NCI-H2029 treated with DMSO at 0.1 percent for 48 hours (cell line): Measurements from ENCODE around the gene DBN1.
"Not testable (repeated sequence)": the region's sequence is repeated elsewhere in the genome, so short reads cannot be mapped to it uniquely, and the experiment has no call there.

ENCODE experiments used
- DNase-seq: peaks from one replicate; lab custom pipeline; 2025; lab: John Stamatoyannopoulos, UW

The DBN1 gene

DNA sequence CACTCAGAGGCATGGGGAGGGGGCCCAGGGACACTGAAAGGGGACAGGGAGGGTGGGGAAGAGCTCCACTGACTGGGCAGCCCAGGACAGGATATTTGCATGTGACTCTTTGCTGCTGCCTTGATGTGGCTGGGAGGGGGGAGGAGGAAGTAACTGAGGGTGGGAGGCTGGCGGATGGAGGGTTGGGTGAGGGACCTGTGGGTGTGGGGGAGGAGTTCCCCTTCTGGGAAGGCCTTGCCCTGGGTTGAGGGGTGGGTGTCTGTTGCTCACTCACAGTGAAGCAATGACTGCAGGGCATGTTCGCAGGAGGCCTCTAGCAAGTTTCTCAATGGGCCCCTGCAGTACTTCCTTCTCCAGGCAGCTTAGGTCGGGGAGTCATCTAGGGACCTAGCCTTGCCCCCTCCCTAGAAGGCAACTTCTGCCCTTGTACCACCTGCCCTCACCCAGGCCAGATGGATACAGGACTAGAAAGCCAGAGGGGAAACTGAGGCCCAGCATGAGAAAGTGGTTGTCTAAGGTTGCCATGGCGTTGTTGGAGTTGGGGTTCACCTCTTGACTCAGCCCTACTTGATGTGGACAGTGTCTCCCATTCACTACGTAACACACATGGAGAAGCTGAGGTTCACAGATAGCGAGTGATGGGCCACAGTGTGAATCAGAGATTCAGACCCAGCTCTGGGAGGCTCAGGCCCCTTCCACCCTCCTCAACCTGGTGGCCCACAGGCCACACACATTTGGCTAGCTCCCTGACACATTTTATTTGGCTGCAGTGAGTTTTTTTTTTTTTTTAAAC, 44.0 kb downstream of the DBN1 start:
- no peak for DNase-seq

DNA sequence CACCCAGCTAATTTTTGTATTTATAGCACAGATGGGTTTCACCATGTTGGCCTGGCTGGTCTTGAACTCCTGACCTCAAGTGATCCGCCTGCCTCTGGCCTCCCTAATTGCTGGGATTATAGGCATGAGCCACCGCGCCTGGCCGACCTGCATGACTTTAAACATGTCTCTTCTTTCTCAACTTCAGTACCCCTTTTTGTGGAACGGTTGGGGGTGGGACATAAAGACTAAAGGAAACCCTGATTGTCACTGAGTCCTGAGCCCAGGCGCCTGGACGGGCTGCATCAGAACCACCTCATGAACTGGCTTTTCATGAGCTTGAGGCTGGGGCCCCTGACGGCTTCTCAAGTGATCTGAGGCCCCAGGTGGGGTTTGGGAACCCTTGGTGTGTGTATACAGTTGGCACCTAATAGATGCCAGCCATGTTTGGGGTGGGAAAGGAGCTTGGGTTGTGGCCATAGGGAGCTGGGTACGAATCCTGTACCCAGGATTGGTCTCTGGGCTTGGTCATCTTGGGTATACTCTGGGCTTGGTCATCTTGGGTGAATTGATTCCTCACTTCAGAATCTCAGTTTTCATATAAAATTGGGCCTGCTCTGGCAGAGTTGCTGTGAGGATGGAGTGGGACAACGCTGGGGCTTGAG, 44.7 kb downstream of the DBN1 start:
- no peak for DNase-seq

DNA sequence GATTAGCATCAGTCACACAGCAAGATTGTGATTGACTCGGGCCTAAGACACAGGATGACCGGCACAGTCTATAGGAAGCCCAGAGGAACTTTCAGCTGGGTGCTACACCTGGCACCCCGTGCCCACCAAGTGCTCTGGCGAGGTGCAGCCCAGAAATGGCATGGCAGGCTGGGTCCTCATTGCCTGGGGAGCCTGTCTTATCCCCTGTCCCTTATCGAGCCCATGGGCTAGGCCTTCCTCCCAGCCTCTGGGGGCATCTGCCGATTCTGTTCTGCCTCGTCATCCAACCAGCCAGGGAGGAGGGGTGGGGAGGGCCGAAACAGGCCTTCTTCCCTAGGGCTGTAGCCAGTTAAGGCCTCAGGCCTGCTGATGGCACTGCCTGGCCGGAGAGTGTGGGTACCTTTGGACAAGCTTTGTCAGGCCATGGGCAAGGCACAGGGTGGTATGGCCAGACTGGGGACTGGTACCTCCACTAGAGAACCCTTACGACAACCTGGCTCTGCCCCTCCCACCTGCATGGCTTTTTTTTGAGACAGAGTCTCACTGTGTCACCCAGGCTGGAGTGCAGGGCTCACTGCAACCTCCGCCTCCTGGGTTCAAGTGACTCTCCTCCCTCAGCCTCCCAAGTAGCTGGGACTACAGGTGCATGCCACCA, 45.4 kb downstream of the DBN1 start:
- no peak for DNase-seq

DNA sequence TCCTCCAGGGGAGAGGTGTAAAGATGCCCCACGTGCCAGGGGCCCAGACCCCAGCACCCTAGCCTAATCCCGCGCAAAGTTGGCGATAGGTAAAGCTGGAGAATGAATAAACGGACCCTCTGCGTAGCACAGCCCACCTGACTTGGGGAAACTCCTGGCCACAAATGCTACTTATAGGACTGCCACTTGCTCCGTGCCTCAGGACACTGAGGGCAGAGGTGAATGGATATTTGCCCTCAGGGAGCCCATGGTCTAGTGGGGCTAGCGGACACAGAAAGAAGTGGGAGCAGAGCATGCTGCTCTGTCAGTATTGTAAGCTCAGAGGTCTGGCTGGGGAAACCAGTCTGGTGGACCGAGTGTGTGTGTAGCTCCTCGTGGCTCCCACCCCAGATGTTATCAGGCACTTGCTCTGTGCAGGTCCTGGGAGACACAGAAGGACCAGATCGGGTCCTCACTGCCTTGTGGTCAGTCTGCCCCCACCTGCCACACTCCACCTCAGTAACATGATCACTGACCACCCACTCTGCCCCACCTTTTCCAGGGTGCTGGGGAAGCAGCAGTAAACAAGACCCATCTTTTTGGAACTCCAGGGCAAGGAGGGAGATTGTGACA, 46.1 kb downstream of the DBN1 start:
- no peak for DNase-seq

DNA sequence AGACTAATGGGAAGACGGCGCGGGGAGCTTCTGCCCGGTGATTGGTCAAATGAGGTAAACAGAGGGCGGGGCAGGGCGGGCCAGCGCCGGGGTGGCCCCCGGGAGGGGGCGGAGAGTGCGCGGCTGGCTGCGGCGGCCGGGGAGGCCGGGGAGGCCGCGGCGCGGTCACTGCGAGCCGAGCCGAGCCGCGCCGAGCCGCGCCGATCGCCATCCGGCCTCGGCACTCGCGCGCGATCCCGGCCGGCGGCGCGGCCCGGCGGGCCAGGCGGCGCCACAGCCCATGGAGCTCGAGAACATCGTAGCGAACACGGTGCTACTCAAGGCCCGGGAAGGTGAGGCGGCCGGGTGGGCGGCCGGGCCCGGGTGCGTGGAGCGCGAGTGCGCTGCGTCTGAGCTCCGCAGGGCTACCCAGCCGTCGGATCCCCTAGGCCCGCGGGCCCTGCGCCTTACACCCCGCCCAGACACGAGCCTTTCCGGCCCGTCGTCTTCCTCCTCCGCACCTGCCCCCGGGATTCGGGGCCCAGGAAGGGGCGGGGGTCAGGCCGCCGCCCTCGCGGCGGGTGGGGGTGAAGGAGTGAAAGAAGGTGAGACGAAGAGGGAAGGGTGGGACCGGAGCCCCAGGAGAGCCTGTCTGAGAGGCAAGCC, 46.7 kb downstream of the DBN1 start, which contains the start of gene GRK6:
Gene GRK6 (plus strand): TSS at position 111 of the 645 bp plus-strand sequence. CDS start 170 bp downstream, at position 281.
- DNase-seq: no peak

DNA sequence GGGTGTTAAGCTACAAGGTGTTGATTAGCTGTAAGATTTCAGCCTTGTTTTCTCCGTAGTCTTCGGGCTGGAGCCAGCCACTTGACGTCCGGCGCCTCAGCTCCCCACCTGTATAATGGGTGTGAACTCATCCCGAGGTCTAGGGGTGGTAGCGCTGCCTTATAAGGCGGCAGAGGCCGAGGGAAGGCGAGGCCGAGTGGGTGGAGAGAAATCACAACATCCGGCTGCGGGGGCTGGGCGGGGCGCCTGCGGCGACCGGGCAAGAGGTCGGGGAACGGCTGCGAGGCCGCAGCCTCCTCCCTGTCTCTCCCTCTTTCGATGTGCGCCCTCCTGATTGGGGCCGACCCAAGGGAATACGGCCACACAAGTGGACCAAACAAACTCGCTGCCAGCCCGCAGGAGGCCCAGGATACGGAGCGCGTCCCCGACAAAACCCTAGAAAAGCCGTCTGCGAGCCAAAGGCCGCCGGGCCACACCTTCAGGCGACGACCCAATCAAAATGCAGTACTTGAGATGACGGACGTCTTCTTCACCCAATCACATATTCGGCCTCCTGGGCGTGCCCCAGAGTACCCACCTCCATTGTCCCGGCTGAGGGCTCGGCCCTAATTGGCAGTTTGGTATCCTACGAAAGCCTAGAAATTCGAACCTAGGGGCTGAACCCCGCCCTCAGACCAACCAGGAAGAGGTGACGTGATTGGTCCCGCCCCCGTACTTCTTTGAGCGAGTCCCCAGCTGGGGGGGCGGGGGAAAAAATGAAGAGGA, 47.5 kb downstream of the DBN1 start:
- peak; percentile 99 for DNase-seq

DNA sequence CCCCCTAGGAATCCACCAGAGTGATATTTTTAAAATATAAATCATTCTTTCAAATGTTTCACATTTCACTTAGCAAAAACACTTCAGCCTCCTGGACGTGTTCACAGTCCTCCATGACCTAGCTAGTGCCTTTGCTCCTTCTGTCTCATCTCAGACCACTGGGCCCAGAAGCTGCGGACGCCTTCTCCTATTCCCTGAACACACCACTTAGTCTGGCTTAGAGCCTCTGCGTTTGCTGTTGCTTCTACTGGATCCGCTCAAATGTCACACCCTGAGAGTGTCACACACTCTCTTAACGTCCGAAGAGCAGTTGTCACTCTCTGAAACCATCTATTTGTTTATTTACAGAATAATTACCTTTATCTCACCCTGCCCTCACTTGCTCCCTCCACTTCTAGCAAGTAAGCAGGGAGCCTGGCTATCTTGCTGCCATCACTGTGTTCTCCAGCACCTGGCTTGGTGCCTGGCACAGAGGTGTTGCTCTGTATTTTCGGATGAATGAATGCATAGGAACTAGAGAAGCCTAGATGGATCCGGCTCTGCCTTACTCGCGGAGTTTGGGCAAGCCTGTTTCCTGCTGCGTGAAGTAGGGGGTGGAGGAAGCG, 48.1 kb downstream of the DBN1 start:
- DNase-seq: peak; percentile 38

DNA sequence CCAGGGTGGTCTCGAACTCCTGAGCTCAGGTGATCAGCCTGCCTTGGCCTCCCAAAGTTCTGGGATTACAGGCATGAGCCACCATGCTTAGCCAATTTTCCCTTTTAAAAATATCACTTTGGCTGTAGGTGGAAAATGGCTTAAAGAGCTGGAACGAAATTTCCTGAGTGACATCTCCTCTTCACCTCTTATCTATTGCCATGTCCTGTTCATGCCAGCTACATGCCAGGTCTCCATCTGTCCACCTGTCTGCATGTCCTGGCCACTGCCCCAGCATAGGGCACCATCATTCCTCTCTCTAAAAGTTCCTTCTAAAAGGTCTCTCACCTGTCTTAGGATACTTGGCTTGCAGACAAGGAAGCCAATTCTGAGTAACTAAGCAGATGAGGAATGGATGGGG, 49.8 kb downstream of the DBN1 start:
- DNase-seq: no peak

DNA sequence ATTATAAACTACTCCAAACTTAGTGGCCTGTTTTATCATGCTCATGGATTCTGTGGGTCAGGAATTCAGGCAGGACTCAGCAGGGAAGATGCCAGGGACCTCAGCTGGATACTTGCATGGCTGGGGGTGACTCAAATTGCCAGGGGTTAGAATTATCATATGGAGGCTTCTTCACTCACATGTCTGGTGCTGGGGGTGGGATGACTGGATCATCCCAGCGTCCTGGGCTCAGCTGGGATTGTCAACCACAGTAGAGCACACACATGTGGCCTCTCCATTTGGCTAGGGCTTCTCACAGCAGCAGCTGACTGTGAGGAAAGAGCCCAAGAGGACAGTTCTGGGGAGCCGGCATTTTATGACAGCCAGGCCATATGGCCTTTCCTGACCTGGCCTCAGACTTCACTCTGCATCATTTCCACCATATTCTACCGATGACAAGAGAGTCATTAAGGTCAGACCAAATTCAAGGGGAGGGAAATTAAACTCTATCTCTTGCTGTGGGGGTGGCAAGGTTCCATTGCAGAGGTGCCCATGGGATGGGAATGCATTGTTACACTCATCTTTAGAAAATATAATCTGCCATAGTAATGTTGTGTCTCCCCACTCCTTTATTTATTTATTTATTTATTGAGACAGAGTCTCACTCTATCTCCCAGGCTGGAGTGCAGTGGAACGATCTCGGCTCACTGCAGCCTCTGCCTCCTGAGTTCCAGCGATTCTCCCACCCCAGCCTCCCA, 52.2 kb downstream of the DBN1 start:
- DNase-seq: no peak

DNA sequence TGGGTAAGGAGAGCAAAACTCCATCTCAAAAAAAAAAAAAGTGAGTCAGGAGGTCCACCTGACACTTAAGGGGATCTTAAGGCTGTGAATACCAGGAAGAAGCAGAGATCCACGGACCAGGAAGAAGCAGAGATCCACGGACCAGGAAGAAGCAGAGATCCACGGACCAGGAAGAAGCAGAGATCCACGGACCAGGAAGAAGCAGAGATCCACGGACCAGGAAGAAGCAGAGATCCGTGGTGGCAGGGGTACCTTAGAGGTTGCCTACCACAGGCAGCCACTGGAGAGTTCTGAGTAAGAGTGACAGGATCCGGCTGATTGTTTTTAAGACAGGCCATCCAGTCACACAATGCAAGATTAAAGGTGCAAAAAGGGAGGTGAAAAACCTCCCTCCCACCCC, 53.0 kb downstream of the DBN1 start:
- not testable (repeated sequence) for DNase-seq

DNA sequence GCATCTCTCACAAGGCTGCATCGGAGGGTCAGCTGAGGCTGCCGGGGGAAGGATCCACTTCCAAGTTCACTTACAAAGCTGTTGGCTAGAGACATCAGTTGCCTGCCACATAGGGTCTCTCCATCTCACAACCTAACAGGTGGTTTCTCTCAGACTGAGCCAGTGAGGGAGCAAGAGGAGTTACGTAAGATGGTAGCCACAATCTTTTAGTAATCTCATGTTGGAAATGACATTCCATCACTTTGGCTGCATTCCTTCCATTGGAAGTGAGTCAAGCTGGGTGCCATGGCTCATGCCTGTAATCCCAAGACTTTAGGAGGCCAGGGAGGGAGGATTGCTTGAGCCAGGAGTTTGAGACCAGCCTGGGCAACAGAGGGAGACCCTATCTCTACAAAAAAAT, 54.4 kb downstream of the DBN1 start:
- DNase-seq: no peak

DNA sequence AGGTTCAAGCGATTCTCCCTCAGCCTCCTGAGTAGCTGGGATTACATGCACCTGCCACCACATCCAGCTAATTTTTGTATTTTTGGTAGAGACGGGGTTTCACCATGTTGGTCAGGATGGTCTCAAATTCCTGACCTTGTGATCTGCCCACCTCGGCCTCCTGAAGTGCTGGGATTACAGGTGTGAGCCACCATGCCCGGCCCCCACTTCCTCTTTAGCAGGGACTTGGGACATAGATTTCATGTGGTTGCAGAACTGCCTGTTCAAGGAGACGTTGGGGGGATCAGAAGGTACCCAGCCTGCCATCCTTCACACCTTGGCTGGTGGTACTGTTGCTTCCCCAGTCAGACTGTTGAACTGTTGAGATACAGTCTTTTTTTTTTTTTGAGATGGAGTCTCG, 56.4 kb downstream of the DBN1 start:
- DNase-seq: not testable (repeated sequence)

DNA sequence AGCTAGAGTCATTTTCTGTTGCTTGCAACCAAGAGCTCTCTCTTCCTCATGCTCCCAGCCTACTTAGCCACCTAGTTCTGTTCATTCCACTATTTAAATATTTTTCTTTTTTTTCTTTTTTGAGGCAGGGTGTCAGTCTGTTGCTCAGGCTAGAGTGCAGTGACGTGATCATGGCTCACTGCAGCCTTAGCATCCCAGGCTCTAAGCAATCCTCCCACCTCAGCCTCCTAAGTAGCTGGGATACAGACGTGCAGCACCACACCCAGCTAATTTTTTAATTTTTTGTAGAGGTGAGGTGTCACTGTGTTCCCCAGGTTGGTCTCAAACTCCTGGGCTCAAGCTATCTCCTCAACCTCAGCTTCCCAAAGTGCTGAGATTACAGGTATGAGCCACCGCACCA, 59.0 kb downstream of the DBN1 start:
- no peak for DNase-seq

DNA sequence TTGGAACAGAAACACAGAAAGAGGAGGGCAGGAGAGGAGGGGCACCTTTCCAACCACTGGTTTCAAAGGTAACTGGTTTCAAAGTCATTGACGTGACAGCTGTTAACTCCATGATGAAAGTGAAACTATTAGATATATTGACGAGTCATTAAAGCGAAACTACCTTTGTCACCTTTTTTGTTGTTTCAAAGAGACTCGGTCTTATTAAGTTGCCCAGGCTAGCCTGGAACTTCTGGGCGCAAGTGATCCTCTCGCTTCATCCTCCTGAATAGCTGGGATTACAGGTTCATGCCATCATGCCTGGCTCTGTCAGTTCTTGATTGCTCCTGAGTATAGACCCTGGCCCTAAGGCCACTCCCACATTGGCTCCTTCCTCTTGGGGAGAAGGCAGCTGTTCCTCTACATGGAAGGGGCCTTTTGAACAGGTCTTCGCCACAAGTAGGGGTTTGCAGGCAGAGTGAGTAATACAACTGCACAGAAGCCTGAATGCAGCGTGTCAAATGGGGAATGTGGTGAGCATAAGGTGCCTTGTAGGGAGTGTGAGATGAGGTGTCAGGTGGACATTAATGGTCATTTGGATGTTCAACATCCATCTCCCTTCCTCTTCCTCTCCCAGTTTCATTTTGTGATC, 60.7 kb downstream of the DBN1 start:
- DNase-seq: no peak

DNA sequence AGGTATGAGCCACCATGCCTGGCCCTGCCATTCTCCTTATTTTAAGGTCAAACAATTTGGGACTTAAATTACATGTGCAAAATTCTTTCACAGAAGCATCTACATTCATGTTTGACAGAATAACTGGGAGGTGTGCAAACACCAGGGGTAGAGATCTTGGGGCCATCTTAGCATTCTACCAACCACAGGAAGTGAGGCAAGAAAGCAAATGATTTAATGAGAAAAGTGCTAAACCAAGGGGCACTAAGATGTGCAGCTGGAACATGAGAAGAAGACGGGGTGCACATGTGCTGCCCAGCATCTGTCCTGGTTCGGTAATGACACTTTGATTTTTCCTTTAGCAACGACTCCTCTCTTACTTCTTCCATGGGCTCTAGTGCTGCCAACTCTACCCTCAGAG, 62.9 kb downstream of the DBN1 start:
- no peak for DNase-seq

DNA sequence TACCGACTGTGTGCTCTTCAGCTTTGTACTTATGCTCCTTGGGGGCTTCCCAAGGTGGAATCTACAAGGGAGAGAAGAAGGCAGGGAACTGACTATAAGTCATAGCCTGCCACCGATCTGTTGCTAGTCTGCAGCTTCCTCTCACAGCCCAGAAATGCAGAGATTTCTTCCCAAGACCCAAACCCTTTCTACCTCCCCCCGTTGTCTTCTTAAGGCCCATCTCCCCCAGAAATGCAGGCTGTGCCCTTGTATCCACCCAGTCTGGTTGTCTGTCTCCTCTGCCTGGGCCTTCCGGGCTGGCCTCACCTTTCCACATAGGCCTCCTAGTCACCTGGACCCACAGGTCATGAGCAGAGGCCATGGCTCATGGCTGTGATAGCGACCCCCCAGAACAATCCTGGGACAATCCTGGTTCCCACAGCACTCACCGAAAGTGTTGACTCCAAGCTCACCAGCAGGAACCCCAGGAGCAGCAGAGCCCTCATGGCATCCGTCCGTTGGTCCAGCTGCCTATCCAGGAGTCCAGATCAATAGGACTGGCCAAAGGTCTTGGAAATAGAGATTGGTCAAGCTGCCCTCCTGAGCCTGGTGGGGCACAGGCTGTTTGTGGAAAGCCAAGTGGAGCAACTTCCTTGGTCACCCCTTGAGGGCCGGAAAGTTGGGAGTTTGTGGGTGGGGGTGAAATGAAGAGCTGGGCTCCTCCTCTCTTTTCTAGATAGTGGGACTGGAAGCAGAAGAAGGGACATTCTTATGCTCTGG, 64.2 kb downstream of the DBN1 start, which contains the start of gene F12:
Gene F12 (minus strand): TSS at position 522 of the 759 bp plus-strand sequence. CDS start 37 bp downstream, at position 485.
- DNase-seq: no peak
